ENCODE data around the gene XDH. TPM values are rescaled to one million over a fixed set of nuclear protein-coding genes. Genes with fewer than 3 reads are reported as not detected.

The XDH gene
- total RNA-seq, 1 experiment from 2014 or later = 47.5 TPM

DNA sequence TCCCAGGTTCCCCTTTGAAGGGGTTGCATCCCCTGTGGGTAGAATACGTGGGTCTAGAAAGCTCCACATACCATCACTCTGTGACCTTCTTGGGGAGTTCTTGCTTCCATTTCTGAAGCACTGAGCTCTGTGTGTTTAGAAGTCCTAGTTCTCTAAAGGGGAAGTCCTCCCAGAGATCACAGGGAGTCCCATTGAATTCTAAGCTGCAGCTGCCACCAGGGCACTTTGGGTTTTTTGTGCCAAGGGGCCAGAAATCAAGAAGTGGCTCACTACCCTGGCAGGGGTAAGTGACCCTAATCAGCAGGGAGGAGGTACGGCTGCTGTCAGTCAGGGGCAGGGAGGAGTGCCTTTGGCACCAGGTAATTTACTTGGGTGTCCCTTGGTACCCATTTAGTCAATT, 109.7 kb downstream of the XDH start:
- TF ChIP-seq, protein P1, sequence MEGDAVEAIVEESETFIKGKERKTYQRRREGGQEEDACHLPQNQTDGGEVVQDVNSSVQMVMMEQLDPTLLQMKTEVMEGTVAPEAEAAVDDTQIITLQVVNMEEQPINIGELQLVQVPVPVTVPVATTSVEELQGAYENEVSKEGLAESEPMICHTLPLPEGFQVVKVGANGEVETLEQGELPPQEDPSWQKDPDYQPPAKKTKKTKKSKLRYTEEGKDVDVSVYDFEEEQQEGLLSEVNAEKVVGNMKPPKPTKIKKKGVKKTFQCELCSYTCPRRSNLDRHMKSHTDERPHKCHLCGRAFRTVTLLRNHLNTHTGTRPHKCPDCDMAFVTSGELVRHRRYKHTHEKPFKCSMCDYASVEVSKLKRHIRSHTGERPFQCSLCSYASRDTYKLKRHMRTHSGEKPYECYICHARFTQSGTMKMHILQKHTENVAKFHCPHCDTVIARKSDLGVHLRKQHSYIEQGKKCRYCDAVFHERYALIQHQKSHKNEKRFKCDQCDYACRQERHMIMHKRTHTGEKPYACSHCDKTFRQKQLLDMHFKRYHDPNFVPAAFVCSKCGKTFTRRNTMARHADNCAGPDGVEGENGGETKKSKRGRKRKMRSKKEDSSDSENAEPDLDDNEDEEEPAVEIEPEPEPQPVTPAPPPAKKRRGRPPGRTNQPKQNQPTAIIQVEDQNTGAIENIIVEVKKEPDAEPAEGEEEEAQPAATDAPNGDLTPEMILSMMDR (IDR thresholded peaks at IDR 0.05; ENCODE audit: unreplicated experiment) = no peak
- H3K27me3 Mint-ChIP-seq (ENCODE audit: insufficient read depth, unreplicated experiment) = no peaks in the 10 kb centered on the region
- intact Hi-C loops (cut with micrococcal nuclease) = no loop called here
- H3K4me3 Mint-ChIP-seq (ENCODE audit: unreplicated experiment) = no peak overlapping the region
- H3K36me3 Mint-ChIP-seq (ENCODE audit: insufficient read depth, unreplicated experiment) = no peaks in the 10 kb centered on the region
- ChIA-PET POLR2A (no interaction called here), CTCF (interaction anchor here (0.6 to 0.7 kb wide), 2 partner anchors 12 to 325 kb away, joined by 3 read pairs; no protein-coding TSS in a partner anchor)
- no TSS peak for BruUV-seq (replicated peaks)
- peaks cover 8% of the 10 kb centered on the region for H3K9me3 Mint-ChIP-seq (ENCODE audit: unreplicated experiment)
- no peak for DNase-seq (ENCODE audit: unreplicated experiment)
- no peaks in the 10 kb centered on the region for H3K4me1 Mint-ChIP-seq (ENCODE audit: insufficient read depth, unreplicated experiment)
- no peak overlapping the region for H3K27ac Mint-ChIP-seq (ENCODE audit: low read depth, unreplicated experiment)

DNA sequence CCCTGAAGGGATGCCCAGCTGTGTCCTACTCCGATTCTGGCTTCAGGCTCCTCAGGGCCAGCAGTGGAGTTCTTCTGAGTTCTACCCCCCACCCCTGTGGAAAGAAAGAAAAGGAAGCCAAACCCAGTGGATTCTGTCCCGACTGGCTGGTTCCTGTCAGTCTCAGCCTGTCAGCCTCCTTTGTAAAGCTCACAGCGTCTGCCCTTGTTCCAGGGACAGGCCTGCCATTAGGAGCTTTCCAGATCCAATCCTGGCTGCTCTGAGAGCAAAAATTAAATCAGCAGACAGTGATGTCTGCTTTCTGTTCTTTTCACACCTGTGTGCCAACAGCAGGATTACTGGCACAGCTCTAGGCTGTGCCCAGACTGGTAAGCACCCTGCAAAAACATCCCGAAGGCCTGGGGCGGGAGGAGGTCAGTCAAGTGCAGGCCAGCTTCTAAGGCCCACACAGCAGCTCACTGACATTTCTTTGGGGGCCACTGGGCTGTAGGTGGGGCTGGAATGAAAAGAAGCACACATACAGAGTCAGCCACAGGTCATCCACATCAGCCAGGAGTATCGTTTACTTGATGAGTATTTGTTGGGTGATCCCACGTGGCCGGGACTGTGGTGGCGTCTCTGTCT, 111.5 kb downstream of the XDH start:
- intact Hi-C loops (cut with micrococcal nuclease) = no loop called here
- no peaks in the 10 kb centered on the region for H3K27me3 Mint-ChIP-seq (ENCODE audit: insufficient read depth, unreplicated experiment)
- POLR2A ChIA-PET = no interaction called here
- CTCF ChIA-PET = interaction anchor here (0.6 to 1.2 kb wide), 5 partner anchors 9 to 501 kb away, joined by 3 to 7 read pairs (median 3); no protein-coding TSS in a partner anchor
- H3K36me3 Mint-ChIP-seq (ENCODE audit: insufficient read depth, unreplicated experiment) = no peaks in the 10 kb centered on the region
- no peak for DNase-seq (ENCODE audit: unreplicated experiment)
- no peak overlapping the region for H3K27ac Mint-ChIP-seq (ENCODE audit: low read depth, unreplicated experiment)
- no peak overlapping the region for H3K4me3 Mint-ChIP-seq (ENCODE audit: unreplicated experiment)
- TF ChIP-seq, protein P1 (IDR thresholded peaks at IDR 0.05; ENCODE audit: unreplicated experiment) = no peak
- BruUV-seq (replicated peaks) = no TSS peak
- peaks cover under 1% of the 10 kb centered on the region for H3K9me3 Mint-ChIP-seq (ENCODE audit: unreplicated experiment)
- no peaks in the 10 kb centered on the region for H3K4me1 Mint-ChIP-seq (ENCODE audit: insufficient read depth, unreplicated experiment)

DNA sequence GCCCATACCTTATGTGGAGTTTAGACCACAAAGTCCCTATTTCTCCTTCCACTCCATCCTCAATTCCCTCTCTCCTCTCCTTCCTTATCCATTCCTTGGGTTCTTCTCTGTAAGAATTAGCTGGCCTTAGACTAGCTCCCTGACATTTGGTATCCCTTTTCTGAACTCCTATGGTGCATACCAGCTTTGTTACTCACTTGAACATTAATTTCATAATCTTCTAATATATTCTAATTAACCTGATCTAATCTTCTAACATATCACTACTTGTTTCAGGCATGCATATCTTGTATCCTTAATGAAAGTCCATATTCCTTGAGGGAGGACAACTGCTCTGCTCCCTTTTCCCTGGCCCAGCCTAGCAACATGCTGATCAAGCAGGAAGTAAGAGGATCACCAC, 114.2 kb downstream of the XDH start:
- ChIA-PET POLR2A (no interaction called here), CTCF (interaction anchor here (0.5 to 2.2 kb wide), 3 partner anchors 19 to 1957 kb away, joined by 3 to 11 read pairs (median 3); no protein-coding TSS in a partner anchor)
- Mint-ChIP-seq H3K27ac (ENCODE audit: low read depth, unreplicated experiment) (no peak overlapping the region), H3K4me1 (ENCODE audit: insufficient read depth, unreplicated experiment) (no peaks in the 10 kb centered on the region), H3K36me3 (ENCODE audit: insufficient read depth, unreplicated experiment) (no peaks in the 10 kb centered on the region), H3K27me3 (ENCODE audit: insufficient read depth, unreplicated experiment) (no peaks in the 10 kb centered on the region), H3K9me3 (ENCODE audit: unreplicated experiment) (no peaks in the 10 kb centered on the region), H3K4me3 (ENCODE audit: unreplicated experiment) (no peak overlapping the region)
- TF ChIP-seq, protein P1 (IDR thresholded peaks at IDR 0.05; ENCODE audit: unreplicated experiment) = no peak
- intact Hi-C loops (cut with micrococcal nuclease) = no loop called here
- DNase-seq (ENCODE audit: unreplicated experiment) = no peak
- no TSS peak for BruUV-seq (replicated peaks)

DNA sequence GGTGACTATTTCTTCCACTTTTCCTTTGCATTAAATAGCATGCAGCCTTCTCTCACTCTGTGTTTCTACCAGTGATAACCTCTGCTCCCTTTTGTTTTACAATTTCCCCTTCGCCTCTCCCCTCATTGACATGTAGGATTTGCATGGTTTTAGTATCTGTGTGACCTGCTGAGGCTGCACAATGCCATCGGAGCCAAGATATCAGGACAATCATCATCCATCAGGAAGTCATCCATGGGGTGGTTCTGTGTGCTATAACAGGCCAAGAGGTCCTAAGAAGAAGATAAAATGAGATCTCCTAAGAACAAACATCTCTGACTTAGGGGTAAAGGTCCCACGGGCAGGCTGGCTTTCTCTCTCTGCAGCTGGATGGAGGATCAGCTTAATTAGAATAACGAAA, 115.0 kb downstream of the XDH start:
- H3K27ac Mint-ChIP-seq (ENCODE audit: low read depth, unreplicated experiment) = no peak overlapping the region
- no peaks in the 10 kb centered on the region for H3K36me3 Mint-ChIP-seq (ENCODE audit: insufficient read depth, unreplicated experiment)
- H3K4me1 Mint-ChIP-seq (ENCODE audit: insufficient read depth, unreplicated experiment) = no peaks in the 10 kb centered on the region
- TF ChIP-seq, protein P1 (IDR thresholded peaks at IDR 0.05; ENCODE audit: unreplicated experiment) = no peak
- H3K27me3 Mint-ChIP-seq (ENCODE audit: insufficient read depth, unreplicated experiment) = no peaks in the 10 kb centered on the region
- H3K4me3 Mint-ChIP-seq (ENCODE audit: unreplicated experiment) = no peak overlapping the region
- intact Hi-C loops (cut with micrococcal nuclease) = no loop called here
- H3K9me3 Mint-ChIP-seq (ENCODE audit: unreplicated experiment) = no peaks in the 10 kb centered on the region
- ChIA-PET CTCF (interaction anchor here (0.5 kb wide), 1 partner anchor 1956 kb away, joined by 3 read pairs; no protein-coding TSS in a partner anchor), POLR2A (no interaction called here)
- BruUV-seq (replicated peaks) = no TSS peak
- no peak for DNase-seq (ENCODE audit: unreplicated experiment)

Data from MCF 10A (cell line).